Measurements from ENCODE around the gene NFU1.
"Not testable (repeated sequence)": the region's sequence is repeated elsewhere in the genome, so short reads cannot be mapped to it uniquely, and the experiment has no call there.

NFU1 gene

GRCh38 chr2:69462780-69463179 is 25.5 kb upstream of the NFU1 start:
- no peaks in the 10 kb centered on the region for H3K36me3 Mint-ChIP-seq
- no peaks in the 10 kb centered on the region for H3K27me3 Mint-ChIP-seq
- ATAC-seq (ENCODE audit: low read depth), result no peak
- no peak for DNase-seq (ENCODE audit: low spot score in 2 of 2)
- no peaks in the 10 kb centered on the region for H3K4me1 Mint-ChIP-seq
- H3K4me3 Mint-ChIP-seq, result no peak overlapping the region
- no peaks in the 10 kb centered on the region for H3K9me3 Mint-ChIP-seq
- no peak overlapping the region for H3K27ac Mint-ChIP-seq

- H3K4me3 Mint-ChIP-seq, result no peak overlapping the region
- DNase-seq (ENCODE audit: low spot score in 2 of 2) (no peak), ATAC-seq (ENCODE audit: low read depth) (no peak)
- peaks cover 4% of the 10 kb centered on the region for H3K27me3 Mint-ChIP-seq
- H3K36me3 Mint-ChIP-seq, result no peaks in the 10 kb centered on the region
- no peaks in the 10 kb centered on the region for H3K4me1 Mint-ChIP-seq
- no peak overlapping the region for H3K27ac Mint-ChIP-seq
- H3K9me3 Mint-ChIP-seq, result no peaks in the 10 kb centered on the region
Measured at GRCh38 chr2:69461404-69461803, 24.2 kb upstream of the NFU1 start.

GRCh38 chr2:69459936-69460335 is 22.7 kb upstream of the NFU1 start:
- Mint-ChIP-seq H3K27me3 (peaks cover 4% of the 10 kb centered on the region), H3K4me3 (no peak overlapping the region), H3K4me1 (no peaks in the 10 kb centered on the region), H3K9me3 (no peaks in the 10 kb centered on the region), H3K27ac (no peak overlapping the region), H3K36me3 (no peaks in the 10 kb centered on the region)
- ATAC-seq (ENCODE audit: low read depth), result no peak
- no peak for DNase-seq (ENCODE audit: low spot score in 2 of 2)

- peaks cover 6% of the 10 kb centered on the region for H3K4me1 Mint-ChIP-seq
- ATAC-seq (ENCODE audit: low read depth) (no peak), DNase-seq (ENCODE audit: low spot score in 2 of 2) (no peak)
- H3K27ac Mint-ChIP-seq, result no peak overlapping the region
- peaks cover 4% of the 10 kb centered on the region for H3K27me3 Mint-ChIP-seq
- H3K9me3 Mint-ChIP-seq, result no peaks in the 10 kb centered on the region
- H3K36me3 Mint-ChIP-seq, result no peaks in the 10 kb centered on the region
- no peak overlapping the region for H3K4me3 Mint-ChIP-seq
Measured at GRCh38 chr2:69456950-69457445, 19.8 kb upstream of the NFU1 start.

GRCh38 chr2:69456154-69456553 is 18.9 kb upstream of the NFU1 start:
- peaks cover 4% of the 10 kb centered on the region for H3K27me3 Mint-ChIP-seq
- ATAC-seq (ENCODE audit: low read depth), result no peak
- H3K36me3 Mint-ChIP-seq, result no peaks in the 10 kb centered on the region
- DNase-seq (ENCODE audit: low spot score in 2 of 2), result no peak
- H3K4me3 Mint-ChIP-seq, result no peak overlapping the region
- H3K4me1 Mint-ChIP-seq, result peaks cover 6% of the 10 kb centered on the region
- no peak overlapping the region for H3K27ac Mint-ChIP-seq
- H3K9me3 Mint-ChIP-seq, result no peaks in the 10 kb centered on the region

- Mint-ChIP-seq H3K27ac (no peak overlapping the region), H3K4me3 (no peak overlapping the region), H3K36me3 (no peaks in the 10 kb centered on the region), H3K4me1 (peaks cover 6% of the 10 kb centered on the region), H3K27me3 (peaks cover 4% of the 10 kb centered on the region), H3K9me3 (no peaks in the 10 kb centered on the region)
- DNase-seq (ENCODE audit: low spot score in 2 of 2), result no peak
- ATAC-seq (ENCODE audit: low read depth), result no peak
Measured at GRCh38 chr2:69454976-69455375, 17.7 kb upstream of the NFU1 start.

GRCh38 chr2:69453475-69454129 is 16.4 kb upstream of the NFU1 start:
- H3K27me3 Mint-ChIP-seq, result peaks cover 4% of the 10 kb centered on the region
- H3K27ac Mint-ChIP-seq, result no peak overlapping the region
- H3K4me3 Mint-ChIP-seq, result no peak overlapping the region
- no peaks in the 10 kb centered on the region for H3K36me3 Mint-ChIP-seq
- peaks cover 6% of the 10 kb centered on the region for H3K4me1 Mint-ChIP-seq
- ATAC-seq (ENCODE audit: low read depth) (peak; percentile 52), DNase-seq (ENCODE audit: low spot score in 2 of 2) (no peak)
- H3K9me3 Mint-ChIP-seq, result no peaks in the 10 kb centered on the region

- H3K27me3 Mint-ChIP-seq, result peaks cover 10% of the 10 kb centered on the region
- peaks cover 6% of the 10 kb centered on the region for H3K4me1 Mint-ChIP-seq
- no peak for ATAC-seq (ENCODE audit: low read depth)
- no peaks in the 10 kb centered on the region for H3K9me3 Mint-ChIP-seq
- no peaks in the 10 kb centered on the region for H3K36me3 Mint-ChIP-seq
- no peak overlapping the region for H3K4me3 Mint-ChIP-seq
- DNase-seq (ENCODE audit: low spot score in 2 of 2), result no peak
- no peak overlapping the region for H3K27ac Mint-ChIP-seq
Measured at GRCh38 chr2:69452687-69453086, 15.5 kb upstream of the NFU1 start.

GRCh38 chr2:69450735-69451416 is 13.6 kb upstream of the NFU1 start:
- peaks cover 10% of the 10 kb centered on the region for H3K27me3 Mint-ChIP-seq
- H3K4me3 Mint-ChIP-seq, result no peak overlapping the region
- H3K4me1 Mint-ChIP-seq, result peaks cover 6% of the 10 kb centered on the region
- H3K9me3 Mint-ChIP-seq, result no peaks in the 10 kb centered on the region
- ATAC-seq (ENCODE audit: low read depth) (no peak), DNase-seq (ENCODE audit: low spot score in 2 of 2) (no peak)
- no peaks in the 10 kb centered on the region for H3K36me3 Mint-ChIP-seq
- H3K27ac Mint-ChIP-seq, result no peak overlapping the region

- no peak overlapping the region for H3K4me3 Mint-ChIP-seq
- no peaks in the 10 kb centered on the region for H3K9me3 Mint-ChIP-seq
- no peak overlapping the region for H3K27ac Mint-ChIP-seq
Measured at GRCh38 chr2:69449906-69450305, 12.7 kb upstream of the NFU1 start.

GRCh38 chr2:69443673-69444072 is 6.4 kb upstream of the NFU1 start:
- DNase-seq (ENCODE audit: low spot score in 2 of 2); H3K36me3 Mint-ChIP-seq; H3K4me1 Mint-ChIP-seq; H3K9me3 Mint-ChIP-seq; H3K4me3 Mint-ChIP-seq; H3K27ac Mint-ChIP-seq; ATAC-seq (ENCODE audit: low read depth): not testable (repeated sequence)
- peaks cover 10% of the 10 kb centered on the region for H3K27me3 Mint-ChIP-seq

More at GRCh38 chr2:69449906-69450305, 12.7 kb upstream of the NFU1 start:
- DNase-seq (ENCODE audit: low spot score in 2 of 2) (no peak), ATAC-seq (ENCODE audit: low read depth) (no peak)
- Mint-ChIP-seq H3K36me3 (no peaks in the 10 kb centered on the region), H3K27me3 (peaks cover 10% of the 10 kb centered on the region), H3K4me1 (peaks cover 6% of the 10 kb centered on the region)

- DNase-seq (ENCODE audit: low spot score in 2 of 2); H3K36me3 Mint-ChIP-seq; ATAC-seq (ENCODE audit: low read depth); H3K9me3 Mint-ChIP-seq; H3K27me3 Mint-ChIP-seq; H3K4me3 Mint-ChIP-seq: not testable (repeated sequence)
- peaks cover 17% of the 10 kb centered on the region for H3K4me1 Mint-ChIP-seq
- peak overlapping the region; percentile 99 for H3K27ac Mint-ChIP-seq
Measured at GRCh38 chr2:69439499-69439898, 2.3 kb upstream of the NFU1 start.

GRCh38 chr2:69438580-69438979 is 1.3 kb upstream of the NFU1 start:
- peak overlapping the region; percentile 39 for H3K4me3 Mint-ChIP-seq
- peaks cover 3% of the 10 kb centered on the region for H3K9me3 Mint-ChIP-seq
- no peak for DNase-seq (ENCODE audit: low spot score in 2 of 2)
- H3K4me1 Mint-ChIP-seq, result peaks cover 18% of the 10 kb centered on the region
- H3K27ac Mint-ChIP-seq, result peak overlapping the region; percentile 99
- peaks cover 2% of the 10 kb centered on the region for H3K36me3 Mint-ChIP-seq
- H3K27me3 Mint-ChIP-seq, result no peaks in the 10 kb centered on the region
- ATAC-seq (ENCODE audit: low read depth), result no peak

- Mint-ChIP-seq H3K4me1 (peaks cover 18% of the 10 kb centered on the region), H3K36me3 (peaks cover 2% of the 10 kb centered on the region), H3K27me3 (no peaks in the 10 kb centered on the region), H3K9me3 (peaks cover 3% of the 10 kb centered on the region), H3K27ac (peak overlapping the region; percentile 99), H3K4me3 (peak overlapping the region; percentile 95)
- ATAC-seq (ENCODE audit: low read depth), result no peak
- no peak for DNase-seq (ENCODE audit: low spot score in 2 of 2)
Measured at GRCh38 chr2:69437751-69438154, 518 bp upstream of the NFU1 start.

GRCh38 chr2:69436596-69436937 is 668 bp downstream of the NFU1 start:
- Mint-ChIP-seq H3K36me3 (peaks cover 2% of the 10 kb centered on the region), H3K4me3 (peak overlapping the region; percentile 95), H3K4me1 (peaks cover 18% of the 10 kb centered on the region), H3K27ac (peak overlapping the region; percentile 99), H3K27me3 (no peaks in the 10 kb centered on the region), H3K9me3 (peaks cover 3% of the 10 kb centered on the region)
- peak; percentile 3 for ATAC-seq (ENCODE audit: low read depth)
- DNase-seq (ENCODE audit: low spot score in 2 of 2), result no peak
